ENCODE data around the gene PSMC5.

PSMC5 gene

DNA sequence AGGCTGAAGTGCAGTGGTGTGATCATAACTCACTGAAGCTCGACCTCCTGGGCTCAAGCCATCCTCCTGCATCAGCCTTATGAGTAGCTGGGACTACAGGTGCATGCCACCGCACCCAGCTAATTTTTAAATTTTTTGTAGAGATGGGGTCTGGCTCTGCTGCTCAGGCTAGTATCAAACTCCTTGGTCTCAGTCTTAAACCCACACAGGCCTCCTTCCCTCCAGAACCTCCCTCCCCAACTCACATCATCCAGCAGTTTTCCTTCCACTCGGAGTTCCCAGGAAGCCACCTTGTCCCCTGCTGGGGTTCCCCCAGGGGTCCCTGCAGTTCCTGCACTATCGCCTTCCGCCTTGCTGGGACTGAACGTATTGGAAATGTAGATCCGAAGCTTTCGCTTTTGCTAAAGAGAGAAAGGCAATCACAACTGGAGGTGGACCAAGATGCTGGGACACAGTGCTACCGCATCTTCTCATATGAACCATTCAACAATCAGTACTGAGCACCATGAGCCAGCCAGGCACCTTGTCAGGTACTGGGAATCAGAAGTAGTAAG is 8.0 kb downstream of the PSMC5 start:
- H3K9me3 ChIP-seq (ENCODE audit: control insufficient read depth, low read length), result no peaks in the 10 kb centered on the region
- H2AFZ ChIP-seq (ENCODE audit: low read depth, low read length), result no peak overlapping the region
- H3K14ac ChIP-seq (ENCODE audit: low read length in 2 of 2), result no peak overlapping the region
- peaks cover 72 to 77% of the 10 kb centered on the region in 2 experiments for H3K36me3 ChIP-seq (ENCODE audit: control insufficient read depth in 1 of 2, insufficient read depth in 2 of 2, low read depth in 1 of 2, low read length in 2 of 2)
- H3K4me2 ChIP-seq (ENCODE audit: low read length, poor library complexity, severe bottlenecking), result no peak overlapping the region
- H3K4me3 ChIP-seq (ENCODE audit: insufficient read depth in 1 of 2, low read depth in 1 of 2, low read length in 2 of 2), result no peak overlapping the region
- no peak overlapping the region for H2BK12ac ChIP-seq (ENCODE audit: low read length in 2 of 2)
- no peak overlapping the region for H2BK120ac ChIP-seq (ENCODE audit: low read depth, low read length)
- H2AK5ac ChIP-seq (ENCODE audit: low read length, severe bottlenecking), result no peak overlapping the region
- no peak overlapping the region for H3K27ac ChIP-seq (ENCODE audit: low read length, poor library complexity, severe bottlenecking)
- peaks cover 56% of the 10 kb centered on the region for H3K79me1 ChIP-seq (replicated peaks; ENCODE audit: low read length, poor library complexity, severe bottlenecking)
- no peak overlapping the region for H3K23ac ChIP-seq (ENCODE audit: low read length in 2 of 2)
- H2BK15ac ChIP-seq (ENCODE audit: low read depth, poor library complexity, severe bottlenecking), result no peak overlapping the region
- 91% methylated on average over 9 of the region's 9 CpGs for WGBS
- no peaks in the 10 kb centered on the region for H3K27me3 ChIP-seq (ENCODE audit: control insufficient read depth in 1 of 2, insufficient read depth in 1 of 2, low read length in 2 of 2)
- no peak overlapping the region for H3K4ac ChIP-seq (ENCODE audit: low read depth in 1 of 2, low read length in 2 of 2)
- H3K4me1 ChIP-seq (ENCODE audit: control insufficient read depth, insufficient read depth, low read depth, low read length), result peaks cover 22% of the 10 kb centered on the region
- H3K18ac ChIP-seq (ENCODE audit: low read depth in 1 of 2, low read length in 2 of 2), result no peak overlapping the region
- DNase-seq, result no peak
- no peak overlapping the region for H4K8ac ChIP-seq (ENCODE audit: low read length)
- H3K9ac ChIP-seq (ENCODE audit: low read length), result no peak overlapping the region
- no peak overlapping the region for H2BK5ac ChIP-seq (ENCODE audit: low read depth, low read length, poor library complexity, severe bottlenecking)
- H4K91ac ChIP-seq (ENCODE audit: low read length), result no peak overlapping the region

DNA sequence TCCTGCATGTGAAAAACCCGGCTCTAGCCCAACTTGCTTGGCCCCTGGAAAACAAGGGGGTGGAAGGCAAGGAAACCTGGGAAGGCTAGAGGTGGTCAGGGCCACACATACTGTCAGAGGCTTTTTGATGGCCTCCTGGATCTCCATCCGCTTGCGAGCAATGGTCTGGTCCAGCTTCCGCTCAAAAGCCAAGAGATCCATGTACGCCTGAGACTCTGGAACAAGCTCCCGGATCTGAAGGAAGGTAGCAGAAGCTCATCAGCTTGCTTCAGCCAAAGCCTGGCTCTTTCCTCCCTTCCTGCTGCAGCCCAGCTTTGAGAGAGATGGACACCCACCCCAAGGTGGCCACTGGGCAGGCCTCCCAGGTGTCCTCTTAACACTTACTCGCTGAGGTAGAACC is 9.6 kb downstream of the PSMC5 start:
- no peak overlapping the region for H2AFZ ChIP-seq (ENCODE audit: low read depth, low read length)
- H2AK5ac ChIP-seq (ENCODE audit: low read length, severe bottlenecking), result no peak overlapping the region
- no peak overlapping the region for H3K4me3 ChIP-seq (ENCODE audit: insufficient read depth in 1 of 2, low read depth in 1 of 2, low read length in 2 of 2)
- no peak for DNase-seq
- no peak overlapping the region for H3K14ac ChIP-seq (ENCODE audit: low read length in 2 of 2)
- H2BK120ac ChIP-seq (ENCODE audit: low read depth, low read length), result no peak overlapping the region
- H3K18ac ChIP-seq (ENCODE audit: low read depth in 1 of 2, low read length in 2 of 2), result no peak overlapping the region
- H3K9ac ChIP-seq (ENCODE audit: low read length), result no peak overlapping the region
- no peak overlapping the region for H2BK15ac ChIP-seq (ENCODE audit: low read depth, poor library complexity, severe bottlenecking)
- WGBS, result 93% methylated on average over 7 of the region's 7 CpGs
- peaks cover 57 to 61% of the 10 kb centered on the region in 2 experiments for H3K36me3 ChIP-seq (ENCODE audit: control insufficient read depth in 1 of 2, insufficient read depth in 2 of 2, low read depth in 1 of 2, low read length in 2 of 2)
- no peak overlapping the region for H4K8ac ChIP-seq (ENCODE audit: low read length)
- H3K9me3 ChIP-seq (ENCODE audit: control insufficient read depth, low read length), result no peaks in the 10 kb centered on the region
- H2BK12ac ChIP-seq (ENCODE audit: low read length in 2 of 2), result no peak overlapping the region
- no peaks in the 10 kb centered on the region for H3K27me3 ChIP-seq (ENCODE audit: control insufficient read depth in 1 of 2, insufficient read depth in 1 of 2, low read length in 2 of 2)
- H3K23ac ChIP-seq (ENCODE audit: low read length in 2 of 2), result no peak overlapping the region
- H3K79me1 ChIP-seq (replicated peaks; ENCODE audit: low read length, poor library complexity, severe bottlenecking), result peaks cover 44% of the 10 kb centered on the region
- H2BK5ac ChIP-seq (ENCODE audit: low read depth, low read length, poor library complexity, severe bottlenecking), result no peak overlapping the region
- H3K4me1 ChIP-seq (ENCODE audit: control insufficient read depth, insufficient read depth, low read depth, low read length), result peaks cover 34% of the 10 kb centered on the region
- no peak overlapping the region for H4K91ac ChIP-seq (ENCODE audit: low read length)
- no peak overlapping the region for H3K4ac ChIP-seq (ENCODE audit: low read depth in 1 of 2, low read length in 2 of 2)
- no peak overlapping the region for H3K4me2 ChIP-seq (ENCODE audit: low read length, poor library complexity, severe bottlenecking)
- no peak overlapping the region for H3K27ac ChIP-seq (ENCODE audit: low read length, poor library complexity, severe bottlenecking)

DNA sequence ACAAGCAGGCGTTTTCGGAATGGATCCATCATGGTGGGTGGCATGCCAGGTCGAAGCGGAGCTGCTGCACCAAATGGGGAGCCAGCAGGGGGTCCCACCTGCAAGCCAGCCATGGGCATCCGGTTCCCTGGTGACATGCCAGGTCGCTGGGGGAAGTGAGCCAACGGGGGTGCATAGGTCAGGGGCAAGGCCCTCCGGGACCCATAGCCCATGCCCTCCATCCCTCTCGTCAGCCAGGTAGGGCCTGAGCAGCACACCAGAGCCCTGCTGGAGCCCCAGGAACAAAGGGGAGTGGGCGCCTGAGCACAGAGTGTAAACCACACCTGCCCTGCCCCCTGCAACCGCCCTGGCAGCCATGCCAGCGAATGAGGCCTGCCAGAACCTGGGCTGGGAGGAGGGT is 10.2 kb downstream of the PSMC5 start:
- H3K9me3 ChIP-seq (ENCODE audit: control insufficient read depth, low read length), result no peaks in the 10 kb centered on the region
- H3K14ac ChIP-seq (ENCODE audit: low read length in 2 of 2), result no peak overlapping the region
- H2BK5ac ChIP-seq (ENCODE audit: low read depth, low read length, poor library complexity, severe bottlenecking), result peak overlapping the region; percentile 19
- no peak overlapping the region for H4K91ac ChIP-seq (ENCODE audit: low read length)
- no peak overlapping the region for H3K18ac ChIP-seq (ENCODE audit: low read depth in 1 of 2, low read length in 2 of 2)
- no peak for DNase-seq
- peaks cover 43% of the 10 kb centered on the region for H3K79me1 ChIP-seq (replicated peaks; ENCODE audit: low read length, poor library complexity, severe bottlenecking)
- H3K9ac ChIP-seq (ENCODE audit: low read length), result no peak overlapping the region
- WGBS, result 99% methylated on average over 12 of the region's 12 CpGs
- no peak overlapping the region for H3K27ac ChIP-seq (ENCODE audit: low read length, poor library complexity, severe bottlenecking)
- H2BK15ac ChIP-seq (ENCODE audit: low read depth, poor library complexity, severe bottlenecking), result no peak overlapping the region
- no peaks in the 10 kb centered on the region for H3K27me3 ChIP-seq (ENCODE audit: control insufficient read depth in 1 of 2, insufficient read depth in 1 of 2, low read length in 2 of 2)
- H2BK120ac ChIP-seq (ENCODE audit: low read depth, low read length), result no peak overlapping the region
- no peak overlapping the region for H3K23ac ChIP-seq (ENCODE audit: low read length in 2 of 2)
- H3K36me3 ChIP-seq (ENCODE audit: control insufficient read depth in 1 of 2, insufficient read depth in 2 of 2, low read depth in 1 of 2, low read length in 2 of 2), result peaks cover 50 to 55% of the 10 kb centered on the region in 2 experiments
- H3K4me3 ChIP-seq (ENCODE audit: insufficient read depth in 1 of 2, low read depth in 1 of 2, low read length in 2 of 2), result no peak overlapping the region
- H2AFZ ChIP-seq (ENCODE audit: low read depth, low read length), result no peak overlapping the region
- H3K4me1 ChIP-seq (ENCODE audit: control insufficient read depth, insufficient read depth, low read depth, low read length), result peaks cover 34% of the 10 kb centered on the region
- peak overlapping the region; percentile 31 for H4K8ac ChIP-seq (ENCODE audit: low read length)
- no peak overlapping the region for H3K4ac ChIP-seq (ENCODE audit: low read depth in 1 of 2, low read length in 2 of 2)
- H2BK12ac ChIP-seq (ENCODE audit: low read length in 2 of 2), result no peak overlapping the region
- no peak overlapping the region for H2AK5ac ChIP-seq (ENCODE audit: low read length, severe bottlenecking)
- H3K4me2 ChIP-seq (ENCODE audit: low read length, poor library complexity, severe bottlenecking), result no peak overlapping the region

DNA sequence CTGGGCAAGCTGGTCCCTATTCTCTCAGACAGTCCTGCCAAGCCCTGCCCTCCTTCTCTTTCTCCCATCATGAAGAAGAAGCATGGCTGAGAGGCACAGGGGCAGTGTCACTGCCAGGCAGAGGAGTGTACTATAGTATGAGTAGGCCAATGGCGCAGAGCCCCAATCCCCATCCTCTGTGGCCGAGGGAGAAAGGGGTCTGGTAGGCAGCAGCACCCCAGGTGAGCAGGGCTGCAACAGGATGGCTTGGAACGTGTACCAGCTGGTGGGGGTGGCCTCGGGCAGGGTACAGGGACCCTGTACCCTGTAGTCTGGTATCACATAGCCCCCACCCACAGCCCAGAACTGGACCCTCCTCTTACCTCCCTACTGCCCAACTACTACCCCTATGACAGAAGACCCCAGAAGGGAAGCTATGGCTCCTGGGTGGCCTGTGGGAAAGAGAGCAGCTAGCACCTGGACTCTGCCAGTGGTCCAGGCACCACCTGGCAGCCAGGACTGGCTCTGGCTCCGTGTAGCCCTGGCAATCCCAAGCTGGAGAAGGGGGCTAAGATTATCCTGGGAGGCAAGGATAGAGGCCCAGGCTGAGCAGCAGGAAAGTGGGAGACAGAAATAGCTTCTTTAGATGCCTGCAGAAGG is 10.8 kb downstream of the PSMC5 start:
- H3K9me3 ChIP-seq (ENCODE audit: control insufficient read depth, low read length), result no peaks in the 10 kb centered on the region
- no peak overlapping the region for H2BK5ac ChIP-seq (ENCODE audit: low read depth, low read length, poor library complexity, severe bottlenecking)
- no peak overlapping the region for H2BK120ac ChIP-seq (ENCODE audit: low read depth, low read length)
- H4K8ac ChIP-seq (ENCODE audit: low read length), result peak overlapping the region; percentile 27
- 92% methylated on average over 5 of the region's 5 CpGs for WGBS
- H3K23ac ChIP-seq (ENCODE audit: low read length in 2 of 2), result peak overlapping the region in 1 of 2 experiments; percentile 2
- no peak overlapping the region for H3K14ac ChIP-seq (ENCODE audit: low read length in 2 of 2)
- no peak for DNase-seq
- no peak overlapping the region for H2AFZ ChIP-seq (ENCODE audit: low read depth, low read length)
- H3K27me3 ChIP-seq (ENCODE audit: control insufficient read depth in 1 of 2, insufficient read depth in 1 of 2, low read length in 2 of 2), result no peaks in the 10 kb centered on the region
- H2BK15ac ChIP-seq (ENCODE audit: low read depth, poor library complexity, severe bottlenecking), result peak overlapping the region; percentile 3
- H4K91ac ChIP-seq (ENCODE audit: low read length), result peak overlapping the region; percentile 61
- H3K9ac ChIP-seq (ENCODE audit: low read length), result peak overlapping the region; percentile 77
- H3K79me1 ChIP-seq (replicated peaks; ENCODE audit: low read length, poor library complexity, severe bottlenecking), result peaks cover 41% of the 10 kb centered on the region
- peak overlapping the region in 1 of 2 experiments; percentile 63 for H3K4ac ChIP-seq (ENCODE audit: low read depth in 1 of 2, low read length in 2 of 2)
- peak overlapping the region in 1 of 2 experiments; percentile 63 for H3K18ac ChIP-seq (ENCODE audit: low read depth in 1 of 2, low read length in 2 of 2)
- no peak overlapping the region for H3K27ac ChIP-seq (ENCODE audit: low read length, poor library complexity, severe bottlenecking)
- peak overlapping the region in 1 of 2 experiments; percentile 60 for H3K4me3 ChIP-seq (ENCODE audit: insufficient read depth in 1 of 2, low read depth in 1 of 2, low read length in 2 of 2)
- H3K36me3 ChIP-seq (ENCODE audit: control insufficient read depth in 1 of 2, insufficient read depth in 2 of 2, low read depth in 1 of 2, low read length in 2 of 2), result peaks cover 44 to 49% of the 10 kb centered on the region in 2 experiments
- no peak overlapping the region for H3K4me2 ChIP-seq (ENCODE audit: low read length, poor library complexity, severe bottlenecking)
- H3K4me1 ChIP-seq (ENCODE audit: control insufficient read depth, insufficient read depth, low read depth, low read length), result peaks cover 34% of the 10 kb centered on the region
- H2BK12ac ChIP-seq (ENCODE audit: low read length in 2 of 2), result no peak overlapping the region
- H2AK5ac ChIP-seq (ENCODE audit: low read length, severe bottlenecking), result peak overlapping the region; percentile 64

Data from mesenchymal stem cell (in vitro differentiated cells and primary cell).